Breast epithelium (tissue), 3 donors: ENCODE measurements around the gene RELA.

Experiments
- CTCF ChIP-seq, 3 donors: fragments of 450-650 bp; IDR thresholded peaks; one replicate each; pipeline ENCODE4 v1.5.1; 2016 to 2017; ENCODE audit warnings: antibody characterized with exemption in 3 of 3, mild to moderate bottlenecking in 3 of 3, moderate library complexity in 3 of 3
- POLR2A ChIP-seq: fragments of 450-650 bp; IDR thresholded peaks from one replicate; pipeline ENCODE4 v1.6.1; 2016; ENCODE audit warnings: antibody characterized with exemption, mild to moderate bottlenecking, moderate library complexity

- TF ChIP-seq CTCF (IDR thresholded peaks at IDR 0.05) (no peak), POLR2A (no peak)
Observed at GRCh38 chr11:65662247-65662798, 393 bp downstream of the RELA start.
